ENCODE results near the gene EIF2A. TPM values are rescaled to one million over a fixed set of nuclear protein-coding genes. Genes with fewer than 3 reads are reported as not detected.

Gene EIF2A
- total RNA-seq, 4 donors from 2014 or later: 179 to 198 (median 189) TPM

DNA sequence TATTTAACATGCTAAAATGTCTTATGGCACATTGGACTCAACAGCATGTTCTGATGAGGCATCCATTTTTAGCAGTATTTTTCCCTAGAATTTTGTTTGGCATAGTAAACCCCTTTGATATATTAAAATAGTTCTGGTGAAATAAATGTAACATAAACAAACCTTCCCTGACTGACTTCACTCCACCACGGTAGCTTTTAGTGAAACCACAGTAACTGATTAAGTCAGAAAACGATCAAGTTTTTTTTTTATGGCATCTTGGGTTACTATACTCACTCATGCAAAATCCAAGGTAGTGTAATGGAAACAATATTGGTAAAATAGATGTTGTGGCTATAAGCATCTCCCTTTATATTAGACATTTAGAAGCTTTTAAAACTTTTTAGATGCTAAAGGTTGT is 3.1 kb upstream of the EIF2A start:
- H3K36me3 ChIP-seq: peaks cover 0 to 7% of the 10 kb centered on the region in 2 donors
- no peak overlapping the region for H3K4me3 ChIP-seq (replicated peaks in 1 of 3)
- H3K27me3 ChIP-seq: no peaks in the 10 kb centered on the region
- no peak overlapping the region for H3K27ac ChIP-seq
- DNase-seq: no peak
- no peaks in the 10 kb centered on the region for H3K9me3 ChIP-seq
- TF ChIP-seq, protein P1, sequence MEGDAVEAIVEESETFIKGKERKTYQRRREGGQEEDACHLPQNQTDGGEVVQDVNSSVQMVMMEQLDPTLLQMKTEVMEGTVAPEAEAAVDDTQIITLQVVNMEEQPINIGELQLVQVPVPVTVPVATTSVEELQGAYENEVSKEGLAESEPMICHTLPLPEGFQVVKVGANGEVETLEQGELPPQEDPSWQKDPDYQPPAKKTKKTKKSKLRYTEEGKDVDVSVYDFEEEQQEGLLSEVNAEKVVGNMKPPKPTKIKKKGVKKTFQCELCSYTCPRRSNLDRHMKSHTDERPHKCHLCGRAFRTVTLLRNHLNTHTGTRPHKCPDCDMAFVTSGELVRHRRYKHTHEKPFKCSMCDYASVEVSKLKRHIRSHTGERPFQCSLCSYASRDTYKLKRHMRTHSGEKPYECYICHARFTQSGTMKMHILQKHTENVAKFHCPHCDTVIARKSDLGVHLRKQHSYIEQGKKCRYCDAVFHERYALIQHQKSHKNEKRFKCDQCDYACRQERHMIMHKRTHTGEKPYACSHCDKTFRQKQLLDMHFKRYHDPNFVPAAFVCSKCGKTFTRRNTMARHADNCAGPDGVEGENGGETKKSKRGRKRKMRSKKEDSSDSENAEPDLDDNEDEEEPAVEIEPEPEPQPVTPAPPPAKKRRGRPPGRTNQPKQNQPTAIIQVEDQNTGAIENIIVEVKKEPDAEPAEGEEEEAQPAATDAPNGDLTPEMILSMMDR (IDR thresholded peaks at IDR 0.05): no peak
- no peak for TF ChIP-seq POLR2A (IDR thresholded peaks at IDR 0.05)
- peaks cover 21 to 22% of the 10 kb centered on the region in 2 donors for H3K4me1 ChIP-seq
- intact Hi-C loops (cut with DNase I): loop anchor here (10.0 kb wide), 1 partner anchor 221 kb away; the partner anchor contains the start of gene SIAH2
- 93 to 94% methylated on average over 2 of the region's 2 CpGs for WGBS, 2 donors

DNA sequence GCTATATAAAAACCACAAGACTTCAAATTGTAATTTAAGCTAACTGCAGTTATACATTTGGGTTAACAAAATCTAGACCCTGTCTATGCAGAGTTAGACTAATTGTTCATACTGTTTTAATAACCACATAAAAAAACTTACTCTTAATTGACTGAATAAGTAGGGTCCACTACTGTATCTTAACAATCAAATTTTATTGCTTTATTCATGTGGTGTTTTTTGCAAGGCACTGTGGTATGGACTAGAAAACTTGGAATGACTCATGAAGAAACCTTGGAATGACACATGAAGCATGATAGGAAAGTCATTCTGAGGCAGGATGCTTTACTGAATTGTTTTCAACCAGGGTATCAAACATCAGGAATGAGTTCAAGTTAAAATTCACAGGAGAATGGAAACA is 2.5 kb upstream of the EIF2A start:
- no peak for DNase-seq
- no peaks in the 10 kb centered on the region for H3K27me3 ChIP-seq
- no peaks in the 10 kb centered on the region for H3K9me3 ChIP-seq
- peaks cover 18 to 22% of the 10 kb centered on the region in 2 donors for H3K4me1 ChIP-seq
- H3K4me3 ChIP-seq (replicated peaks in 1 of 3): no peak overlapping the region
- peaks cover 0 to 7% of the 10 kb centered on the region in 2 donors for H3K36me3 ChIP-seq
- intact Hi-C loops (cut with DNase I): loop anchor here (10.0 kb wide), 1 partner anchor 221 kb away; the partner anchor contains the start of gene SIAH2
- TF ChIP-seq, protein P1 (IDR thresholded peaks at IDR 0.05): no peak
- TF ChIP-seq POLR2A (IDR thresholded peaks at IDR 0.05): no peak
- no peak overlapping the region for H3K27ac ChIP-seq

DNA sequence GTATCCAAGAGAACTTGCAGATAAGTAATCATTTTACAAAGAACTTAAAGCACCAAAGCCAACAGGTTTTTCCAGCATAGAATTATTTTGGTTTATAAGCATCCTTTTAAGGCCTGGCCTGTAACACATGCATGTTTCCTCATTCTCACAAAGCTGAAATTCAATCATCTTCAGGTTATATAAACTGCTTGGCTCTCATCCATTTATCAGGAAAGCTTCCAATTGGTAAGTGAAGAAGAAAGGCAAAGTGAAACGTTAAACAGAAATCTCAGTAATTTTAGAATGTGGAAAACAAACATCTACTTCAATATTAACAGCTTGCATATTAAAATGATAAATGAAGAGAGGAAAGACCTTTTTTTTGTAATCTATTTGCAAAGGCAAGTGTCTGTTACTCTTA is 1.9 kb upstream of the EIF2A start:
- no peak for TF ChIP-seq POLR2A (IDR thresholded peaks at IDR 0.05)
- TF ChIP-seq, protein P1 (IDR thresholded peaks at IDR 0.05): no peak
- Histone ChIP-seq H3K27ac (peak overlapping the region in 1 of 3 donors; percentile 97), H3K36me3 (peaks cover 0 to 7% of the 10 kb centered on the region in 2 donors), H3K27me3 (no peaks in the 10 kb centered on the region), H3K9me3 (no peaks in the 10 kb centered on the region), H3K4me1 (peaks cover 18 to 22% of the 10 kb centered on the region in 2 donors), H3K4me3 (replicated peaks in 1 of 3) (peak overlapping the region in 2 of 3 donors; percentile 63 to 90)
- intact Hi-C loops (cut with DNase I): loop anchor here (5.0 to 10.0 kb wide), 2 partner anchors 58 to 220 kb away; partner anchors contain the start of genes SELENOT and SIAH2
- DNase-seq: no peak
- WGBS, 2 donors: 2 to 3% methylated on average over 1 of the region's 1 CpG

DNA sequence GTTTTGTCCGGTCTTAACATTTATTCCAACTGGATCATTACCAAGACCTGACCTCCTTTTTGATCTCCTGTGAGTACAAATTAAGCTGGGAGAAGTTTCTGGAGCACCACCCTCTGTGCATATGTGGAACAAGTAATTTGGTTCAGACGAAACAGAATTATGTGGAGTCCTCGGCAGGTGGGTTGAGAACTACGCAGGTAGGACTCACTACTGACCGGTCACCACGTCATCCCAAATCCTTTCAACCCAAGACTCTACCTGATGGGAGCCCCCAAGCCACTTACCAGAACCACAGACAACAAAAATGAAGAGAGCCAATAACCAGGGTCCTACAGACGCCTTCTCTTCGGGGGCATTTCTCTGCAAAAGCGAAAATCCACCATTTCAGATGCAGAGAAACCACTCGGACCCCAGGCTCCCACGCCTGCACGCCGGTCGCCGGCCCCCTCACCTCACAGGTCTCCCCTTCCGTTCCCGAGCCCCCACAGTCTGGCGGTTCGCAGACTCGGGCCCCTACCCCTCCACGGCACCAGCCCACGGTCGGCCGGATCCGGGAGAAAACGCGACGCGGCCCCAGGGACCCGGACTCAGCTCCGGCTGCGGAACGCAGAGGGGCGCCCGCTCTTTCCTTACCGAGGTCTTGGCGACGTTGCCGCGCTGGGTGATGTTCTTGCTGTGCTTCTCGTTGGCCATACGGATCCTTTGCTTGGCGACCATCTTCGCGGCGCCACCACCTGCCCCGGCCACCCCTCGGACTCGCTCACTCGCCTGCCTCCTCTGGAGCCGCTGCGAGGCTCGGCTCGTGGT is 965 bp upstream of the EIF2A start:
- Histone ChIP-seq H3K4me1 (peaks cover 18 to 22% of the 10 kb centered on the region in 2 donors), H3K27me3 (no peaks in the 10 kb centered on the region), H3K4me3 (replicated peaks in 1 of 3) (peak overlapping the region; percentile 63 to 98 (median 90)), H3K9me3 (no peaks in the 10 kb centered on the region), H3K36me3 (peaks cover 0 to 7% of the 10 kb centered on the region in 2 donors), H3K27ac (peak overlapping the region; percentile 97 to 98 (median 97))
- peak in 1 of 2 donors; percentile 34 for TF ChIP-seq POLR2A (IDR thresholded peaks at IDR 0.05)
- TF ChIP-seq, protein P1 (IDR thresholded peaks at IDR 0.05): no peak
- DNase-seq: peak; percentile 48
- WGBS, 2 donors: 0 to 1% methylated on average over 6 to 25 of the region's 54 CpGs
- intact Hi-C loops (cut with DNase I): loop anchor here (5.0 to 10.0 kb wide), 2 partner anchors 57 to 219 kb away; partner anchors contain the start of genes SELENOT and SIAH2

Measured in thyroid gland (tissue), 4 donors.